ENCODE measurements around the gene RBX1.

DNA sequence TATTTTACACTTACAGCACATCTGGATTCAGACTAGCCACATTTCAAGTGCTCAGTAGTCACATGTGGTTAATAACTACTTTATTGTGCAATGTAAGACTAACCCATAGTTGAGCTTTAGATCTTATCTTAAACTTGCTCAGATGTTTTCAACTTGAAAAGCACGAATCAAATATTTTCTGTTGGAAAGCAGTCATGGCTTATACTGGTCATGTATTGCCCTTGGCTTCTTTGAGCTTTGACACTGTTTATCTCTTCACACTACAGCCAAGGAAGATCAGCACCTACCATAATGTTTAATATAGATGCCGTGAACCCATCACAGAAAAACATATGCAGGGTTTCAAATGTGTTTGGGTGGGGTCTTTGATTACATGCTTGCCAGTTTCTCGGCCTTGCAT, 4.4 kb downstream of the RBX1 start:
- TF ChIP-seq, protein P1, sequence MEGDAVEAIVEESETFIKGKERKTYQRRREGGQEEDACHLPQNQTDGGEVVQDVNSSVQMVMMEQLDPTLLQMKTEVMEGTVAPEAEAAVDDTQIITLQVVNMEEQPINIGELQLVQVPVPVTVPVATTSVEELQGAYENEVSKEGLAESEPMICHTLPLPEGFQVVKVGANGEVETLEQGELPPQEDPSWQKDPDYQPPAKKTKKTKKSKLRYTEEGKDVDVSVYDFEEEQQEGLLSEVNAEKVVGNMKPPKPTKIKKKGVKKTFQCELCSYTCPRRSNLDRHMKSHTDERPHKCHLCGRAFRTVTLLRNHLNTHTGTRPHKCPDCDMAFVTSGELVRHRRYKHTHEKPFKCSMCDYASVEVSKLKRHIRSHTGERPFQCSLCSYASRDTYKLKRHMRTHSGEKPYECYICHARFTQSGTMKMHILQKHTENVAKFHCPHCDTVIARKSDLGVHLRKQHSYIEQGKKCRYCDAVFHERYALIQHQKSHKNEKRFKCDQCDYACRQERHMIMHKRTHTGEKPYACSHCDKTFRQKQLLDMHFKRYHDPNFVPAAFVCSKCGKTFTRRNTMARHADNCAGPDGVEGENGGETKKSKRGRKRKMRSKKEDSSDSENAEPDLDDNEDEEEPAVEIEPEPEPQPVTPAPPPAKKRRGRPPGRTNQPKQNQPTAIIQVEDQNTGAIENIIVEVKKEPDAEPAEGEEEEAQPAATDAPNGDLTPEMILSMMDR (IDR thresholded peaks at IDR 0.05; ENCODE audit: borderline replicate concordance, extremely low read depth, low read length, poor library complexity, severe bottlenecking), result no peak
- TF ChIP-seq EZH2 (IDR thresholded peaks at IDR 0.05; ENCODE audit: borderline replicate concordance, low read depth, low read length, severe bottlenecking), result no peak

Measured in DND-41 (cell line).